ENCODE results near the gene ZNF780B. TPM values are rescaled to one million over a fixed set of nuclear protein-coding genes. Genes with fewer than 3 reads are reported as not detected.

The ZNF780B gene
- total and polyA plus RNA-seq, 2 of the 8 experiments (the other 6 are each of a cell fraction or from before 2014, with no cell fraction given): 3.1 to 22.4 TPM

- Histone ChIP-seq H3K23ac (ENCODE audit: insufficient read length) (no peak overlapping the region), H2BK5ac (ENCODE audit: low read depth, low read length) (no peak overlapping the region), H3K4me1 (replicated peaks in 1 of 4; ENCODE audit: control insufficient read depth in 3 of 4, insufficient read depth in 4 of 4, low read length in 3 of 4) (peaks cover 0 to 2% (median 0%) of the 10 kb centered on the region in 4 experiments; a peak in 1 of 7 replicates), H3K27me3 (replicated peaks in 1 of 4; ENCODE audit: control insufficient read depth in 3 of 4, extremely low read depth in 1 of 4, insufficient read depth in 3 of 4, low read length in 3 of 4) (no peaks in the 10 kb centered on the region; a peak in 1 of 7 replicates), H3K23me2 (ENCODE audit: low read depth, low read length) (peaks cover 5% of the 10 kb centered on the region), H3K4me3 (ENCODE audit: extremely low read depth in 1 of 4, insufficient read depth in 2 of 4, low read depth in 3 of 4, low read length in 4 of 4) (no peak overlapping the region), H2AK5ac (ENCODE audit: low read depth, low read length) (no peak overlapping the region), H2AFZ (ENCODE audit: low read length) (no peak overlapping the region), H4K20me1 (replicated peaks in 1 of 2; ENCODE audit: control insufficient read depth in 1 of 2, insufficient read depth in 2 of 2, low read length in 2 of 2) (no peaks in the 10 kb centered on the region), H3K27ac (ENCODE audit: low read depth, low read length) (no peak overlapping the region), H3K9me3 (ENCODE audit: insufficient read depth in 2 of 2, low read depth in 1 of 2, low read length in 1 of 2) (no peaks in the 10 kb centered on the region), H3K79me2 (ENCODE audit: control insufficient read depth in 1 of 2, insufficient read depth in 2 of 2, low read length in 2 of 2) (peaks cover 0 to 17% of the 10 kb centered on the region in 2 experiments; a peak in 2 of 4 replicates), H2BK15ac (ENCODE audit: low read length) (no peak overlapping the region), H4K8ac (ENCODE audit: extremely low read depth, insufficient read depth, low read length) (no peak overlapping the region), H4K5ac (ENCODE audit: insufficient read length, low read depth, low read length) (no peak overlapping the region), H3K4ac (replicated peaks; ENCODE audit: insufficient read length, low read depth, low read length) (no peak overlapping the region), H3K56ac (replicated peaks; ENCODE audit: insufficient read length, low read depth, low read length) (no peak overlapping the region), H4K91ac (replicated peaks; ENCODE audit: insufficient read length, low read length) (no peak overlapping the region), H2BK120ac (replicated peaks; ENCODE audit: low read depth, low read length) (no peak overlapping the region), H2BK12ac (ENCODE audit: low read depth, low read length) (no peak overlapping the region), H3K9ac (replicated peaks in 1 of 4; ENCODE audit: extremely low read depth in 1 of 4, low read depth in 3 of 4, low read length in 3 of 4) (no peak overlapping the region), H3K79me1 (ENCODE audit: low read depth, low read length) (no peaks in the 10 kb centered on the region), H3K14ac (ENCODE audit: insufficient read length) (no peak overlapping the region), H3K4me2 (ENCODE audit: insufficient read depth in 1 of 2, low read depth in 2 of 2, low read length in 2 of 2) (no peak overlapping the region), H3K36me3 (ENCODE audit: control insufficient read depth in 2 of 4, insufficient read depth in 4 of 4, low read length in 3 of 4) (no peaks in the 10 kb centered on the region), H2BK20ac (ENCODE audit: low read length) (no peak overlapping the region), H3K18ac (ENCODE audit: extremely low read depth, low read length) (no peak overlapping the region)
- WGBS, 2 experiments (ENCODE audit: extremely low coverage in 1 of 2, insufficient coverage in 1 of 2, insufficient read length in 1 of 2, insufficient replicate concordance in 2 of 2, low coverage in 1 of 2, low lambda C conversion rate in 2 of 2, missing lambda C conversion rate in 1 of 2): 92% methylated on average over 1 of the region's 1 CpG; no CpG with 5 or more reads in 1 of the 2 experiments
- TF ChIP-seq SP1 (IDR thresholded peaks at IDR 0.05; ENCODE audit: low read depth, low read length) (no peak), EP300 (IDR thresholded peaks at IDR 0.05; ENCODE audit: borderline replicate concordance in 1 of 2, low read depth in 2 of 2, low read length in 2 of 2) (no peak), ATF2 (IDR thresholded peaks at IDR 0.05; ENCODE audit: low read length) (no peak), BCL11A (IDR thresholded peaks at IDR 0.05; ENCODE audit: low read depth in 2 of 2, low read length in 2 of 2) (no peak)
- DNase-seq (ENCODE audit: low read depth in 1 of 2, low spot score in 2 of 2): no peak
- CTCF ChIA-PET (ENCODE audit: partially characterized antibody): no interaction called here
- FAIRE-seq: no peak
- POLR2A ChIA-PET (ENCODE audit: partially characterized antibody): no interaction called here
These were observed 37.4 kb upstream of the ZNF780B start for GRCh38 chr19:40093416-40093815.

Measured in H1 (cell line).